Astrocyte (in vitro differentiated cells and primary cell): ENCODE results near the gene CDC42EP3.

ENCODE experiments used
- EZH2 ChIP-seq: IDR thresholded peaks from 2 replicates; pipeline ENCODE4 v1.6.1; 2012; ENCODE audit warnings: mild to moderate bottlenecking, low read length, inconsistent platforms; ENCODE audit not compliant: insufficient read depth
- TF ChIP-seq, protein P1 (sequence below): IDR thresholded peaks from 2 replicates; pipeline ENCODE4 v1.5.1; 2011; ENCODE audit warnings: low read depth, mild to moderate bottlenecking, inconsistent platforms, low read length, moderate library complexity; ENCODE audit not compliant: insufficient read depth

DNA sequence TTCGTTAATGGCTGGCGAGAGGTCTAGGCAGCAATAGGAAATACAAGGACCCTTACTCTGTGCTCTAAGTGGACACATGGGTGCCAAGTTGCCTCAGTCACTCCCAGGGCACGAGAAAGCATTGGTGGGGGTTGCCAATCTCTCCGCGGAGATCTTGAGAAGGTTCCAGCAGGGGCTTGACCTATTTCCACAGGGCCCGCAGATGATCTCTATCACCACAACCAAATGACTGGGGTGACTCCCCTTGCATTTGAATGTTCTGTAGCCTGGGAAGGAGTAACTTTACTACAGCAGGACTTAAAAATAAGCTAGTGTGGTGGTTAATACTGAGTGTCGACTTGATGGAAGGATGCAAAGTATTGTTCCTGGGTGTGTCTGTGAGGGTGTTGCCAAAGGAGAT, 8.1 kb downstream of the CDC42EP3 start:
- no peak for TF ChIP-seq EZH2
- TF ChIP-seq, protein P1, sequence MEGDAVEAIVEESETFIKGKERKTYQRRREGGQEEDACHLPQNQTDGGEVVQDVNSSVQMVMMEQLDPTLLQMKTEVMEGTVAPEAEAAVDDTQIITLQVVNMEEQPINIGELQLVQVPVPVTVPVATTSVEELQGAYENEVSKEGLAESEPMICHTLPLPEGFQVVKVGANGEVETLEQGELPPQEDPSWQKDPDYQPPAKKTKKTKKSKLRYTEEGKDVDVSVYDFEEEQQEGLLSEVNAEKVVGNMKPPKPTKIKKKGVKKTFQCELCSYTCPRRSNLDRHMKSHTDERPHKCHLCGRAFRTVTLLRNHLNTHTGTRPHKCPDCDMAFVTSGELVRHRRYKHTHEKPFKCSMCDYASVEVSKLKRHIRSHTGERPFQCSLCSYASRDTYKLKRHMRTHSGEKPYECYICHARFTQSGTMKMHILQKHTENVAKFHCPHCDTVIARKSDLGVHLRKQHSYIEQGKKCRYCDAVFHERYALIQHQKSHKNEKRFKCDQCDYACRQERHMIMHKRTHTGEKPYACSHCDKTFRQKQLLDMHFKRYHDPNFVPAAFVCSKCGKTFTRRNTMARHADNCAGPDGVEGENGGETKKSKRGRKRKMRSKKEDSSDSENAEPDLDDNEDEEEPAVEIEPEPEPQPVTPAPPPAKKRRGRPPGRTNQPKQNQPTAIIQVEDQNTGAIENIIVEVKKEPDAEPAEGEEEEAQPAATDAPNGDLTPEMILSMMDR, result no peak
